ENCODE measurements around the gene CD302.
"Not testable (repeated sequence)": the region's sequence is repeated elsewhere in the genome, so short reads cannot be mapped to it uniquely, and the experiment has no call there.

CD302 gene

GRCh38 chr2:159793326-159793725 is 4.7 kb downstream of the CD302 start:
- DNase-seq, result no peak

GRCh38 chr2:159792599-159792998 is 5.4 kb downstream of the CD302 start:
- DNase-seq, result no peak

DNA sequence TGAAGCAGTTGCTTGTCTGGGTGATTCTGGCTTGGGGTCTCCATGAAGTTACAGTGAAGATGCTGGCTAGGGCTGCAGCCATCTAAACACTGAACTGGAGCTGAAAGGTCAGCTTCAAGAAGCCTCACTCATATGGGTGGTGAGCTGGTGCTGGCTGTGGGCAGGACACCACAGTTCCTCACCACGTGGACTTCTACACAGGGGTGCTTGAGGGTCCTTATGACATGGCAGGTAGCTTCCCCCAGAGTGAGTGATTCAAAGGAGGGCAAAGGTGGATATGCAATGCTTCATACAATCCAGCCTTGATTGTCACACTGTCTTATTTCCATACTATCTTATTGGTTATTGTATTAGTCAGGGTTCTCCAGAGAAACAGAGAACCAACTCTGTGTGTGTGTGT is 6.0 kb downstream of the CD302 start:
- DNase-seq, result no peak

GRCh38 chr2:159790323-159790722 is 7.7 kb downstream of the CD302 start:
- no peak for DNase-seq

GRCh38 chr2:159788253-159788652 is 9.8 kb downstream of the CD302 start:
- no peak for DNase-seq

DNA sequence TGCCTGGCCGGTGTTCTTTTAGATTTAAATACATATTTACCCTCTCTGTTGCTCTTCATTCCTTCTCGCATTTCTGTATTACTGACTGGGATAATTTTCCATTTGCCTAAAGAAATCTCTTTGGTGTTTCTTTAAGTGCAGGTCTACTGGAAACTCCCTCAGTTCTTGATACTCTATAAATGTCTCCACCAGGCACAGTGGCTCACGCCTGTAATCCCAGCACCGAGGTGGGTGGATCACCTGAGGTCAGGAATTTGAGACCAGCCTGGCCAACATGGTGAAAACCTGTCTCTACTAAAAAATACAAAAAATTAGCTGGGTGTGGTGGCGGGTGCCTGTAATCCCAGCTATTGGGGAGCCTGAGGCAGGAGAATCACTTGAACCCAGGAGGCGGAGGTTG is 10.4 kb downstream of the CD302 start:
- not testable (repeated sequence) for DNase-seq

DNA sequence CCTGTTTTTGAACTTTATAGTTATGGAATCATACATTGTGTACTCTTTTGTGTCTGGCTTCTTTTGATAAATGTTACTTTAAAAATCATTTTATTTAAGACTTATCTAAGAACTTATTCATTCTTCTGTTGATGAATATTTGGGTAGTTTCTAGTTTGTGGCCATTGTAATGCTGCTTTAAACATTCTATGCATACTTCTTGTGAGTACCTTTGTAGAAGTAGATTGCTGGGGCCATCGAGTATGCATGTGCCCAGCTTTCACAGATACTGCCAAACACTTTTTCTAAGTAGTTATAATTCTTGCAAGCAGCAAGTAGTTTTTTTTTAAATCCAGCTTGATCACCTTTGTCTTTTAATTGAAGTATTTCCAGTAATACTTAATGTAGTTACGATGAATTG is 11.1 kb downstream of the CD302 start:
- no peak for DNase-seq

GRCh38 chr2:159785195-159785594 is 12.8 kb downstream of the CD302 start:
- DNase-seq, result no peak

DNA sequence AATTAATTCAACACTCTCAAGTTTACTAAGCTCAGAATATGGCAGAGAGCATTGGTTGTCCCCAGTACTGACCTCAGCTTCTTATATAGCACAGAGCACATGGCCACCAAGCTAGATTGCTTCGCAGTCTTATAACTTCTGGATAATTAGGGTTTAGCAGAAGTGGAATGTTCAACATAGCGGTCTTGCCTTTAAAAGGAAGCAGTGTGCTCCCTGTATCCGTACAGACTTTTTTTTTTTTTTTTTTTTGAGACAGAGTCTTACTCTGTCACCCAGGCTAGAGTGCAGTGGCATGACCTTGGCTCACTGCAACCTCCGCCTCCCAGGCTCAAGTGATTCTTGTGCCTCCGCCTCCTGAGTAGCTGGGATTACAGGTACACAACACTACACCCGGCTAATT is 13.3 kb downstream of the CD302 start:
- DNase-seq, result not testable (repeated sequence)

DNA sequence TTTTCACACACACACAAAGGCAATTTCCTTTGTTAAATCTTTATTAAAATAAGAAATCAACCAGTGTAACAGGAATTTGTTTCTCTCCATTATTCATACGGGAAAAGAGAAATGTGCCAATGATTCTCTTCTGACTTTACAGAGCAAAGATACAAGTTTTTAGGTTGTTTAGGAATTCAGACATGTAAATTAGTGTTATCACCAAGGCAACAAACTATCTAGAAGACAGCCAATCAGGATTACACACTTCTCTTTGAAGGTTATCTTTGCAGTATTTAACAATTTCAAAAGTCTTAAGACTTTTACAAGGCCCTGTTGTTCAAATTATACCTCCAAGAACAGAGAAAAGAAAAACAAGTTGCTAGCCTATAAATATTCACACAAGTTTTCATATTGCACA is 14.5 kb downstream of the CD302 start:
- no peak for DNase-seq

GRCh38 chr2:159776321-159776720 is 21.7 kb downstream of the CD302 start:
- no peak for DNase-seq

DNA sequence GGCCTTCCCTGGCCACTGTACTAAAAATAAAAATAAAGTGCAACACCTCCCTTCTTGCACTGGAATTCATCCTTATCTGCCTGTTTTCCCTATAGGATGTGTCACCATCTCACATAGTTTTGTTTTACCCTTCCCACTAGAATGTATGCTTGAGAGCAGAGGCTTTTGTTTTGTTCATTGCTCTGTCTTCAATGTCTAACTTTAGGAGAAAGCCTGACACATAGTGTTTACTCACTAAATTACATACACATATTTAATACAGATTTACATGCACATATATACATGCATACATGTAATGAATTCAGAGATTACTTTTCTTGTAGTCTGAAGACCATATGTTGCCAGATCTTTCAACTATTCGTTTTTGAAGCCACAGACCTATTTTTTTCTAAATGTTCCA is 23.0 kb downstream of the CD302 start:
- DNase-seq, result no peak

- DNase-seq, result no peak
These were observed 23.5 kb downstream of the CD302 start for GRCh38 chr2:159774370-159774990.

DNA sequence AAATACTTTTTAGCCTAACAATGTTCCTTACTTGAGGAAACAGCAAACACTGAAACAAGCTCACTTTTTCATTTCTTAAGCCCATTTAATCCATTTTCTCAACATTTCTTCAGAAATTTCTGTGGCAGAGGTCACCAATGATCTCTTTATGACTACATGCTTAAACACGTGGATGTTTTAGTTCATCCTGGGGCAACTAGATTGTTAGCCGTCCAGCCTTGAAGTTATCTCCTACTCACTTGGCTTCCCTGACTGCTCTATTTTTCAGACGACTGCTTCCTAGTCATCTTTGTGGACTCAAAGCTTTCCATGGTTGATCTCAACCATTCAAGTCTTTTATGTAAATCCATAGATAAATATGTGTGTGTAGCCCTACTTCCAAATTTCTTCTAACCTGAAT is 24.1 kb downstream of the CD302 start:
- DNase-seq, result no peak

DNA sequence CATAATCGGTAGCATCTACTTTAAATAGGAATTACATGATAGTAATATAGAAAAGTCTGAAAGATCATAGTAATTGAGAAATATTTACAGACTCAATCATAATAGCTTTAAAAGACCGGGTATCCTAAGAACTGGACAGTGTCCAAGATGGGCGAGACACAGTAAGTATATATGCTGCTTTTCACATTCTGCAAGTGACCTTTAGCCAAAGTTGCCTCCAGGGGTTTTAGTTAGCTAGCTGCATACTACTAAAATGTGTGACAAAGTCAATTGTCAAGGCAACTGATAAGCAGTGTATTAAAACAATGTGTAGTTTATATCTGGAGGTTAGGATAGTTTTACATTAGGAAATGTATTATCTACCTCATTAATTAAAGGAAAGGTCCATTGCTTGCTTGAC is 24.6 kb downstream of the CD302 start:
- DNase-seq, result no peak

- DNase-seq, result no peak
These were observed 28.9 kb downstream of the CD302 start for GRCh38 chr2:159769147-159769546.

- no peak for DNase-seq
These were observed 35.9 kb downstream of the CD302 start for GRCh38 chr2:159762075-159762474.

- DNase-seq, result no peak
These were observed 37.7 kb downstream of the CD302 start for GRCh38 chr2:159760326-159760725.

DNA sequence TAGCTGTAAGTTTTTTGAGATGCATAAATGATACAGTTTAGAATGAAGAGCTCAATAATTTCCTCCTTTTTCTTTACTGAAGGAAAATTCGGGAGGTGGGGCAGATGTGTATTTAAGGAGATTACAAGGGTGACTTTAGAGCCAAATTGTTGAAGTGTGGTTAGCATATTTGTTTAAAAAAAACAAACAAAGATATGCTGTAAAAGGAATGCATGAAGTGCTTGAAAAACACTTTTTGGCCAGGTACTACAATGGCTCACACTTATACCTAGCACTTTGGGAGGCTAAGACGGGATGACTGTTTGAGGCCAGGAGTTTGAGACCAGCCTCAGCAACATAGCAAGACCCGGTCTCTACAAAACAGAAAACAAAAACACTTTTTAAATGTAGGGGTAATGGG is 38.4 kb downstream of the CD302 start:
- DNase-seq, result no peak

DNA sequence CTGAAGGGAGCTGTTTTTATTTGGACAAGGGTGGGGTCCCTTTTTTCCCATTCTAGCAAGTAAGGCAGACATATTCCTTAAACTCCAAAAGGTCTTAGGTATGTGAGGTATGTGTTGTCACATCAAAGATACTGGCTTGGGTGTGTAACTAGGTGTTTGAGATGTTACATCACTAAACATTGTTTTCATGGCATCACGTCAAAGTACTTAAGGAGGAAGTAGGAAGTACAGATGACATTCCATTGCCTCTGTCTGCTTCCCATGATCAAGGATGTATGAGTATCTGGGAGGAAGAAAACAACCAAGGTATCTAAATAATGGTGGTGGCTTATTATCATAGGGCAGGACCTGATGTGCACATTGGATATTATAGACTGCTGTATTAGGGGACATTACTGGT is 39.3 kb downstream of the CD302 start:
- DNase-seq, result no peak

DNA sequence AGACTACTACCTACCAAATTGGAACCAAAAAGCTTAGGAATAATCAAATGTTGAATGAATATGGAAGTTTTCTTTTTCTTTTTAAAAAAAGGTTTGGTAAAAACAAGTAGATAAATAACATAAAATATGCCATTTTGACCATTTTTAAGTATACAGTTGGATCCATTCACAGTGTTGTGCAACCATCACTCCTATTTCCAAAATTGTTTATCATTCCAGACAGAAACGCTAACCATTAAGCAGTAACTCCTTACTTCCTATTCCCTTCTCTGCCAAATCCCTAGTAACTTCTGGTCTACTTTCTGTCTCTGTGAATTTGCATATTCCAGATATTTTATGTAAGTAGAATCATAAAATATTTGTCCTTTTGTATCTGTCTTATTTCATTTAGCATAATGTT is 39.8 kb downstream of the CD302 start:
- DNase-seq, result no peak

DNA sequence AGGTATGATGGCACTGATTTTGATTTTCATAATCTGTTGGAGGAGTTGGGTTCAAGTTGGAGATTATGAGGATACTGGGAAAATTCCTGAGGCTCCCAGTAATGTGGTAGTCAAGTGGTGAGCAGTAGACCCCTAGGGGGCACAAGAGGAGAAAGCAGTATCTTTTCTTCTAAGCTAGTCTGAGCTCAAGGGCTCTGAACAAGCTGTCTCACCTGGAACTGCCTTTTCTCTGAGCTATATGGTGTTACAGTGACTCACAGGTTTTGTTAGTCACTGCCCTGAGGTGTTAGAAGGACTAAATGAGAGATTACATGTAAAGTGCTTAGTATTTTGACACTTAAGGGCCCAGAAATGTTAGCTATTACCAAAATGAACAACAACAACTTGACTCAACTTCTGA is 42.2 kb downstream of the CD302 start:
- no peak for DNase-seq

GRCh38 chr2:159755014-159755413 is 43.0 kb downstream of the CD302 start:
- no peak for DNase-seq

GRCh38 chr2:159753797-159754196 is 44.2 kb downstream of the CD302 start:
- DNase-seq, result no peak

DNA sequence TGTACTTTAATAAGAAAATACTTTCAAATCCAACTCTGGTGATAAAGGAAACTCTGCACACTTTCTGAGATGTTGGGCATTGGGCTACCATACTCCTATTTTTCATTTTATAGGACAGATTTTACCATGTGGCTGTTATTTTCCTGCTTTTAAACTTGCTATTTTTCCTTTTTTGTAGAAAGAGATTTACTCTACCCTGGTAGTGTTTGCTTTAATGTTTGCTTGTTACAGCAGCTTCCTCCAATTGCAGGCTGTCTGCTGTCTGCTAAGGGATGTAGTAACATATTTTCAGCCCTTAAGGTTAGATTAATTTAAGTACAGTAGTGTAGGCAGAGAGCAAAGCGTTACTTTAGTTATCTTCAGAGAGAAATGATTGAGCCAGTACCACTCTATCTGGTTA is 47.1 kb downstream of the CD302 start:
- DNase-seq, result no peak

GRCh38 chr2:159748089-159748488 is 49.9 kb downstream of the CD302 start:
- DNase-seq, result no peak
